ENCODE results near the gene SCARF2.

GRCh38 chr22:20479612-20480196 is 42.1 kb upstream of the SCARF2 start:
- TF ChIP-seq FOXP1 (CRISPR knock-in tag; IDR thresholded peaks at IDR 0.05; ENCODE audit: borderline replicate concordance) (no peak), ZNF281 (CRISPR knock-in tag; IDR thresholded peaks at IDR 0.05) (no peak), ERG (CRISPR knock-in tag; IDR thresholded peaks at IDR 0.05) (no peak), ESRRA (CRISPR knock-in tag; IDR thresholded peaks at IDR 0.05; ENCODE audit: borderline replicate concordance) (no peak), ZSCAN18 (CRISPR knock-in tag; IDR thresholded peaks at IDR 0.05) (no peak), SP1 (CRISPR knock-in tag; conservative IDR thresholded peaks at IDR 0.05) (no peak), PRDM15 (CRISPR knock-in tag; IDR thresholded peaks at IDR 0.05) (no peak), CREB1 (CRISPR knock-in tag; IDR thresholded peaks at IDR 0.05) (no peak)
- TF ChIP-seq, protein P1, sequence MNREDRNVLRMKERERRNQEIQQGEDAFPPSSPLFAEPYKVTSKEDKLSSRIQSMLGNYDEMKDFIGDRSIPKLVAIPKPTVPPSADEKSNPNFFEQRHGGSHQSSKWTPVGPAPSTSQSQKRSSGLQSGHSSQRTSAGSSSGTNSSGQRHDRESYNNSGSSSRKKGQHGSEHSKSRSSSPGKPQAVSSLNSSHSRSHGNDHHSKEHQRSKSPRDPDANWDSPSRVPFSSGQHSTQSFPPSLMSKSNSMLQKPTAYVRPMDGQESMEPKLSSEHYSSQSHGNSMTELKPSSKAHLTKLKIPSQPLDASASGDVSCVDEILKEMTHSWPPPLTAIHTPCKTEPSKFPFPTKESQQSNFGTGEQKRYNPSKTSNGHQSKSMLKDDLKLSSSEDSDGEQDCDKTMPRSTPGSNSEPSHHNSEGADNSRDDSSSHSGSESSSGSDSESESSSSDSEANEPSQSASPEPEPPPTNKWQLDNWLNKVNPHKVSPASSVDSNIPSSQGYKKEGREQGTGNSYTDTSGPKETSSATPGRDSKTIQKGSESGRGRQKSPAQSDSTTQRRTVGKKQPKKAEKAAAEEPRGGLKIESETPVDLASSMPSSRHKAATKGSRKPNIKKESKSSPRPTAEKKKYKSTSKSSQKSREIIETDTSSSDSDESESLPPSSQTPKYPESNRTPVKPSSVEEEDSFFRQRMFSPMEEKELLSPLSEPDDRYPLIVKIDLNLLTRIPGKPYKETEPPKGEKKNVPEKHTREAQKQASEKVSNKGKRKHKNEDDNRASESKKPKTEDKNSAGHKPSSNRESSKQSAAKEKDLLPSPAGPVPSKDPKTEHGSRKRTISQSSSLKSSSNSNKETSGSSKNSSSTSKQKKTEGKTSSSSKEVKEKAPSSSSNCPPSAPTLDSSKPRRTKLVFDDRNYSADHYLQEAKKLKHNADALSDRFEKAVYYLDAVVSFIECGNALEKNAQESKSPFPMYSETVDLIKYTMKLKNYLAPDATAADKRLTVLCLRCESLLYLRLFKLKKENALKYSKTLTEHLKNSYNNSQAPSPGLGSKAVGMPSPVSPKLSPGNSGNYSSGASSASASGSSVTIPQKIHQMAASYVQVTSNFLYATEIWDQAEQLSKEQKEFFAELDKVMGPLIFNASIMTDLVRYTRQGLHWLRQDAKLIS (CRISPR knock-in tag; IDR thresholded peaks at IDR 0.05; ENCODE audit: borderline replicate concordance): no peak
- TF ChIP-seq, protein P2, sequence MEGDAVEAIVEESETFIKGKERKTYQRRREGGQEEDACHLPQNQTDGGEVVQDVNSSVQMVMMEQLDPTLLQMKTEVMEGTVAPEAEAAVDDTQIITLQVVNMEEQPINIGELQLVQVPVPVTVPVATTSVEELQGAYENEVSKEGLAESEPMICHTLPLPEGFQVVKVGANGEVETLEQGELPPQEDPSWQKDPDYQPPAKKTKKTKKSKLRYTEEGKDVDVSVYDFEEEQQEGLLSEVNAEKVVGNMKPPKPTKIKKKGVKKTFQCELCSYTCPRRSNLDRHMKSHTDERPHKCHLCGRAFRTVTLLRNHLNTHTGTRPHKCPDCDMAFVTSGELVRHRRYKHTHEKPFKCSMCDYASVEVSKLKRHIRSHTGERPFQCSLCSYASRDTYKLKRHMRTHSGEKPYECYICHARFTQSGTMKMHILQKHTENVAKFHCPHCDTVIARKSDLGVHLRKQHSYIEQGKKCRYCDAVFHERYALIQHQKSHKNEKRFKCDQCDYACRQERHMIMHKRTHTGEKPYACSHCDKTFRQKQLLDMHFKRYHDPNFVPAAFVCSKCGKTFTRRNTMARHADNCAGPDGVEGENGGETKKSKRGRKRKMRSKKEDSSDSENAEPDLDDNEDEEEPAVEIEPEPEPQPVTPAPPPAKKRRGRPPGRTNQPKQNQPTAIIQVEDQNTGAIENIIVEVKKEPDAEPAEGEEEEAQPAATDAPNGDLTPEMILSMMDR (IDR thresholded peaks at IDR 0.05): no peak
- TF ChIP-seq, protein P3, sequence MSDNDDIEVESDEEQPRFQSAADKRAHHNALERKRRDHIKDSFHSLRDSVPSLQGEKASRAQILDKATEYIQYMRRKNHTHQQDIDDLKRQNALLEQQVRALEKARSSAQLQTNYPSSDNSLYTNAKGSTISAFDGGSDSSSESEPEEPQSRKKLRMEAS (CRISPR knock-in tag; IDR thresholded peaks at IDR 0.05): no peak
- TF ChIP-seq, protein P4, sequence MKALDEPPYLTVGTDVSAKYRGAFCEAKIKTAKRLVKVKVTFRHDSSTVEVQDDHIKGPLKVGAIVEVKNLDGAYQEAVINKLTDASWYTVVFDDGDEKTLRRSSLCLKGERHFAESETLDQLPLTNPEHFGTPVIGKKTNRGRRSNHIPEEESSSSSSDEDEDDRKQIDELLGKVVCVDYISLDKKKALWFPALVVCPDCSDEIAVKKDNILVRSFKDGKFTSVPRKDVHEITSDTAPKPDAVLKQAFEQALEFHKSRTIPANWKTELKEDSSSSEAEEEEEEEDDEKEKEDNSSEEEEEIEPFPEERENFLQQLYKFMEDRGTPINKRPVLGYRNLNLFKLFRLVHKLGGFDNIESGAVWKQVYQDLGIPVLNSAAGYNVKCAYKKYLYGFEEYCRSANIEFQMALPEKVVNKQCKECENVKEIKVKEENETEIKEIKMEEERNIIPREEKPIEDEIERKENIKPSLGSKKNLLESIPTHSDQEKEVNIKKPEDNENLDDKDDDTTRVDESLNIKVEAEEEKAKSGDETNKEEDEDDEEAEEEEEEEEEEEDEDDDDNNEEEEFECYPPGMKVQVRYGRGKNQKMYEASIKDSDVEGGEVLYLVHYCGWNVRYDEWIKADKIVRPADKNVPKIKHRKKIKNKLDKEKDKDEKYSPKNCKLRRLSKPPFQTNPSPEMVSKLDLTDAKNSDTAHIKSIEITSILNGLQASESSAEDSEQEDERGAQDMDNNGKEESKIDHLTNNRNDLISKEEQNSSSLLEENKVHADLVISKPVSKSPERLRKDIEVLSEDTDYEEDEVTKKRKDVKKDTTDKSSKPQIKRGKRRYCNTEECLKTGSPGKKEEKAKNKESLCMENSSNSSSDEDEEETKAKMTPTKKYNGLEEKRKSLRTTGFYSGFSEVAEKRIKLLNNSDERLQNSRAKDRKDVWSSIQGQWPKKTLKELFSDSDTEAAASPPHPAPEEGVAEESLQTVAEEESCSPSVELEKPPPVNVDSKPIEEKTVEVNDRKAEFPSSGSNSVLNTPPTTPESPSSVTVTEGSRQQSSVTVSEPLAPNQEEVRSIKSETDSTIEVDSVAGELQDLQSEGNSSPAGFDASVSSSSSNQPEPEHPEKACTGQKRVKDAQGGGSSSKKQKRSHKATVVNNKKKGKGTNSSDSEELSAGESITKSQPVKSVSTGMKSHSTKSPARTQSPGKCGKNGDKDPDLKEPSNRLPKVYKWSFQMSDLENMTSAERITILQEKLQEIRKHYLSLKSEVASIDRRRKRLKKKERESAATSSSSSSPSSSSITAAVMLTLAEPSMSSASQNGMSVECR (CRISPR knock-in tag; IDR thresholded peaks at IDR 0.05; ENCODE audit: borderline replicate concordance): no peak

Data from WTC11 (cell line).